EL (cell line): ENCODE measurements around the gene ITIH5.

Source experiments
- DNase-seq: peaks from one replicate; pipeline ENCODE4 v3.0.0-alpha.2; 2016

The ITIH5 gene

GRCh38 chr10:7513455-7513854 lies 153.3 kb downstream of the ITIH5 start:
- DNase-seq = no peak

DNA sequence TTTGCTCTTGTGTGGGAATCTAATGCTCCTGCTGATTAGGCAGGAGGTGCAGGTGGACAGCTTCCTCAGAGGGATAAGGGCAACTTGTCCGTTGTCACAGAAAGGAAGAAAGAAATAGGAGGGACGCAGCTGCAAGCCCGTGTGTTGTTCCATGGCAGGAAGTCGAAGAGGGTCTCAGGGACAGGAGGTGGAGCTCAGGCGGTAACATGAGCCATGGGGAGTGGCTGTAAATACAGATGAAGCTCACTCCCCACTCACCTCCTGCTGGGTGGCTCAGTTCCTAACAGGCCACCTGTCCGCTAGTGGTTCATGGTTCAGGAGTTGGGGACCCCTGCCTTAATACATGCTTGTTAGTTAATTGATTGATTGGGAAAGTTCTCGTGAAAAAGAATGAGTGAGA lies 154.3 kb downstream of the ITIH5 start:
- DNase-seq = no peak

GRCh38 chr10:7511612-7512011 lies 155.2 kb downstream of the ITIH5 start:
- no peak for DNase-seq
